Retina (tissue), 1 donor: ENCODE results near the gene LFNG.
A peak's percentile ranks its signal among the peaks of the same experiment; 100 is the strongest.
"Not testable (repeated sequence)": the region's sequence is repeated elsewhere in the genome, so short reads cannot be mapped to it uniquely, and the experiment has no call there.

ENCODE experiments used
- DNase-seq: peaks from one replicate; pipeline ENCODE4 v3.0.0-alpha.2; 2016

LFNG gene

DNA sequence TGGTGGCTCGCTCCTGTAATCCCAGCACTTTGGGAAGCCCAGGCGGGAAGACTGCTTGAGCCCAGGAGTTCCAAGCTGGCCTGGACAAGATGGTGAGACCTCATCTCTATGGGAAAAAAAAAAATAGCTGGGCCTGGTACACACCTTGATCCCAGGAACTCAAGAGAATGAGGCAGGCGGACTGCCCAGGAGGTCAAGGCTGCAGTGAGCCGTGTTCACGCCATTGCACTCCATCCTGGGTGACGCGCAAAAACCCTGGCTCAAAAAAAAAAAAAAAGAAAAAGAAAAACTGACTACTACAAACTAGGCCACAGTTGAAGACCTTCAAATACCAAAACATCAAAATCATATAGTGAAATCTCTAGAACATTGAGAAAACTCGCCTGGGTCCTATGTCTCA is 31.8 kb downstream of the LFNG start:
- DNase-seq, result no peak

DNA sequence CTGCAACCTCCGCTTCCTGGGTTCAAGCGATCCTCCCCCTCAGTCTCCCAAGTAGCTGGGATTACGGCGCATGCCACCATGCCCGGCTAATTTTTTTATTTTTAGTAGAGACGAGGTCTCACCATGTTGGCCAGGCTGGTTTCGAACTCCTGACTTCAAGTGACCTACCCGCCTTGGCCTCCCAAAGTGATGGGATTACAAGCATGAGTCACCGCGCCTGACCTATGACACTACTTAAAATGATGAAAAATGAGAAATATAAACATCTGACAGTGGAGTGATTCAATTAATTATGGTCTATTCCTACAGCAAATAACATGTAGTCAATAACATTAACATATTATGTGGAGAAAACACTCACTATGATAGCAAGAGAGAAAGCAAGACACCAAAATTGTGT is 33.5 kb downstream of the LFNG start:
- no peak for DNase-seq

DNA sequence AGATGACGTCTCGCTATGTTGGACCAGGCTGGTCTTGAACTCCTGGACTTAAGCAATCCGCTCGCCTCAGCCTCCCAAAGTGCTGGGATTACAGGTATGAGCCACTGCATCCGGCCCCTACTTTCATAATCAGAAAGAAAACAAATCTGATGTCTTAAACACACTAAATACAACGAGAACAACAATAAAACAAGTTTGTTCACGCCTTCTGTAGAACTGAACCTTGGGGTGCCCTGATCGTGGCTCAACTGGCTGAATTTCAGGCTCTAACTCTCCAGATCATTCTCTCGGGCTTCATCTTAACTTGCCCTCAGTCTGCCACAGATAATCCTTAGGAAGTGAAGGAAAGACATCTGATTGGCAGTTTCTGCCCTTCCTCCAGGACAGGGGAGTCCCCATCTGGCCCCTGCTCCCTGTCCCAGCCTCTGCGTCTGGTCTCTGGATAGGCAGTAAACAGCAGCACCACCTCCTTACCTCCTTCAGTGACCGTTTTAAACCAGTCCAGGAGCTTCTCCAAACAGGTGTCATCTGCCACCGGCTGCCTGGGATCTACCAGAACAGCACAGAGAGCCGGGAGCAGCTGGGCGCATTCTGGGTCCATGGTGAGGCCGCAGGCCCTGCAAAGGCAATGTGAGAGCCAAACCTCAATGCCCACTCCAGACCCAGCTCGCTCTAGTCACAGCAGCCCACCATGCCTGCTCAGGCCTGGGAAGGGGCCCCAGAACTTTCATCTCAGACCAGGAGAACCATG is 34.4 kb downstream of the LFNG start:
- no peak for DNase-seq

DNA sequence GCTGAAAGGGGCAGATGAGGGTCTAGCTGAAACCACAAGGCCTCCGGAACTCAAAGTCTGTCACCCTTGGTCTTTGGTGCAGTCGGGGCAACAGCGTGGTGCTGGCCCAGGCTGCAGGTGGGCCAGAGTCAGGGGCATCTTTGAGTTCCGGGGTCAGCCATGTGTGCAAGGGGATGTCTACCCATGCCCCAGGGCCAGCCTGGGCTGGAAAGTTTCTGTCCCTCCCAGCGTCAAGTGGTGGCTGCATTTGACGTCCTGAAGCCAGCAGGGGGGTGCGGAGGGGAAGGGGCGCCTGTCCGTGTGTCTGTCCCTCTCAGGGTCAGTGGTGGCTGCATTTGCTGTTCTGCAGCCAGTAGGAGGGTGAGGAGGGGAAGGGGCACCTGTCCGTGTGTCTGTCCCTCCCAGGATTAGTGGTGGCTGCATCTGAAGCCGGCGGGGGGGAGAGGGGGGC is 35.1 kb downstream of the LFNG start:
- DNase-seq, result no peak

DNA sequence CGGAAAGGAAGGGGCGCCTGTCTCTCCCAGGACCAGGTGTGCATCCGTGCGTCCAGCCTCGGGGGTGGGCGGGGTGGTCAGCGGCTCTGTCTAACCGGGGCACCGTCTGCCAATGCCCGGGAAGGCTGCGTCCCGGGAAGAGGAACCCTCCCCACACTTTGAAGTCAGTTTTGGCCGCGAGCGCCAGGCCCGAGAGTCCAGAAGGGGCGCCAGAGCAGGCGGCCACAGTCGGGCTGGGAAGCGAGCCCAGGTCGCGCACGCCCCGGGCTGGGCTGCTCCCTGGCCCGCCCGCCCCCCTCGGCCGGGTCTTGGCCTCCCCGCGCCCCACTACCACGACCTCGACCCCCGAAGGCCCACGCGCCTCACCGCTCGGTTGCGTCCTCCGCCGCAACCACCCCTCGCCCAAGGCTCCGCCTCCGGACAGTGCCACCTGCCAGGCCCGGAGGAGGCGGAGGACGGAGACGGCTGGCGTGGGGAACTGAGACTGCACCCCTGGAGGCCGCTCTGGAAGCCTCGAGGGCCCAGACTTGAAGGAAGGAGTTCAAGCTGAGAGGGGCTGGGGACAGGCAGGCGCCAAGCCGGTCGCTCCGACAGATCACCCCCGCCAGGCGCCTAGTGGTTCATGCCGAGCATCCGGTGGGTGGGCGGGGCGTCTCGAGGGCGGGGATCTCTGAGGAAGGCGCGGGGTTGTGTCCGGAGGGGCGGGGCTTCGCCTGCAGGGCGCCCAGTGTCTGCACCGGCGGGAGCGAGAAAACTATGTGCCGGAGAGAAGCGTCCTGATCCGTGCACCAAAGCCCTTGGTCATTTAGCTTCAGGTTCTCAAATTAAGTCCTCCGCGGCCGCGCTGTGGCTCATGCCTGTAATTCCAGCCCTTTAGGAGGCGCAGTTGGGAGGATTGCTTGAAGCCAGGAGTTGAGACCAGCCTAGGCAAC is 35.8 kb downstream of the LFNG start, which contains the start of gene BRAT1:
Gene BRAT1, minus strand, starts transcription at position 404 of the 932 bp plus-strand sequence. CDS start 1,093 bp downstream, outside the sequence.
- peak; percentile 98 for DNase-seq

DNA sequence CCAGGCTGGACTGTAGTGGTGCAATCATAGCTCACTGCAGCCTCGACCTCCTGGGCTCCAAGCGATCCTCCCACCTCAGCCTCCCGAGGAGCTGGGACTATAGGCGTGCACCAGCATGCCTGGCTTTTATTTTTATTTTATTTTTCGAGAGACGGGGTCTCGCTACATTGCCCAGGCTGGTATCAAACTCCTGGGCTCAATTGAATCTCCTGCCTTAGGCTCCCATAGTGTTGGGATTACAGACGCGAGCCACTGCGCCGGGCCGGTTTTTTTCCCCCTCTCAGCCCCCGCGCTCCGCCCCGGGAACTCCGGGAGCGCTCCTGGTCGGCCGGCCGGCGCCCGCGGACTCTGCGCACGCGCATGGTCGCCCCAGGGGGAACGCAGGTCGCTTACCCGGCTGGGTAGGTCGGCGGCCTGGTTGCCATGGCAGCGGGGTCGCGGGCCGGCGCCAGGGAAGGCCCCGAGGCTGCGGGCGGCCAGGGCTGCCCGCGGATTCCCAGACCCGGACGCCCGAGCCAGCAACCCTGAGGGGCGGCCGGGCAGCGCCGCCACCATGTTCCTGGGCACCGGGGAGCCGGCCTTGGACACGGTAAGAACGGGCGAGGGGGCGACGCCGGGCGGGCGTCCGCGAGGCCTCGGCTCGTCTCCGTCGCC is 39.2 kb downstream of the LFNG start, which contains the start of gene IQCE:
Gene IQCE, plus strand, starts transcription at position 351 of the 654 bp plus-strand sequence. Its CDS starts 203 bp downstream, at position 554.
- DNase-seq, result peak; percentile 93

DNA sequence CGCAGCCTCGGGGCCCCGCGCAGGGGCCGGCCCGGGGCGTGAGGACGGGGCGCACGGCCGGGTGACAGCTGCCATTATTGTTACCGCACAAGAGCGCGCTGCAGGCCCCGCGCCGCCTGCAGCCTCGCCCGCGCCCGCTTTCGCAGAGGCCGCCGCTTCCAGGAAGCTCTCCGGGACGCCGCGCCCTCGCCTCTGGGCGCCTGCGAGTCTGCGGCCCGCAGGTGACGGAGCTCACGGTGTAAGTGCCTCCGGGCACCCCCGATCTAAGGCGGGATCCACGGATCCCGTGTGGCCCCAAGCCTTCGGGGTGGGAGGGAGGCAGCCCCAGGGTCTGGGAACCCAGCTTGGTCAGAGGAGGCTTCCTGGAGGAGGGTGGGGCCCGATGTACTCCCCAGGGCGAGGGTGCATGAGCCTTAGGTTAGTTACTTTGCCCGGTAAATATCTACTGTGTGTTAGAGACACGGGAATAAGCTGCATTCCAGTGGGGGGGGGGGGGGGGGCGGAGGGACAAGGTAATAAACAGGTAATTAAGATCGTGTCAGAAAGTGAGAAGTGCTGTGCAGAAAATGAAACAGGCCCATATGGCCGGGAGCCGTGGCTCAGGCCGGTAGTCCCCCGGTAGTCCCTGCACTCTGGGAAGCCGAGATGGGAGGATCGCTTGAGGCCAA is 39.8 kb downstream of the LFNG start:
- no peak for DNase-seq

DNA sequence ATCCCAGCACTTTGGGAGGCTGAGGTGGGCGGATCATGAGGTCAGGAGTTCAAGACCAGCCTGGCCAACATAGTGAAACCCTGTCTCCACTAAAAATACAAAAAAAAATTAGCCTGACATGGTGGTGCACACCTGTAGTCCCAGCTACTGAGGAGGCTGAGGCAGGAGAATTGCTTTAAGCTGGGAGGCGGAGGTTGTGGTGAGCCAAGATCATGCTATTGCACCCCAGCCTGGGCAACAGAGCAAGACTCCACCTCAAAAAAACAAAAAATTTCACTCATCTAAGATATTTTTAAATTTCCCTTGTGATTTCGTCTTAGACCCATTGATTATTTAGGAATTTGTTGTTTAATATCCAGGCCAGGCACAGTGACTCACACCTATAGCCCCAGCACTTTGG is 44.4 kb downstream of the LFNG start:
- DNase-seq, result not testable (repeated sequence)

DNA sequence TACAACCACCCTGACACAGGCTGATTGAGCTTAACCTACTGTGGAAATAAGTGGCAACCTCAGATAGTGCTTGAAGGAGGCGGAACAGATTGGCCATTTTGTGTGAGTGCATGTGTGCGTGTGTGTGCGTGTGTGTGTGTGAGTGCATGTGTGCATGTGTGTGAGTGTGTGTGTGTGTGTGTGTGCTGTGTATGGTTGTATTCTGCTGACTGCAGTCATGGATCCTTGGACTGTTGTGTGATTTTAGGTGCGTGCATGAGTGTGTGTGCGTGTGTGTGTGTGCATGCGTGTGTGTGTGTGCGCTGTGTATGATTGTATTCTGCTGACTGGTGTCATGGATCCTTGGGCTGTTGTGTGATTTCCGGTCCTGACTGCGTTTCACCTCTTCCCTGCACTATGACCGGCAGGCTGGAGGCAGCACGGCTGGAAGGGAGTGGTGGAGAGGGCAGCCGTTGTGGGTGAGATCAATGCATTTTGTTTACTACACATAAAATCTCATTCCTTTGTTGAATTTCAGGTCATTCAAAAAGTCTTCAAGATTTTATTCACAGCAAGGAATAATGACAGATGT is 45.5 kb downstream of the LFNG start:
- DNase-seq, result no peak

DNA sequence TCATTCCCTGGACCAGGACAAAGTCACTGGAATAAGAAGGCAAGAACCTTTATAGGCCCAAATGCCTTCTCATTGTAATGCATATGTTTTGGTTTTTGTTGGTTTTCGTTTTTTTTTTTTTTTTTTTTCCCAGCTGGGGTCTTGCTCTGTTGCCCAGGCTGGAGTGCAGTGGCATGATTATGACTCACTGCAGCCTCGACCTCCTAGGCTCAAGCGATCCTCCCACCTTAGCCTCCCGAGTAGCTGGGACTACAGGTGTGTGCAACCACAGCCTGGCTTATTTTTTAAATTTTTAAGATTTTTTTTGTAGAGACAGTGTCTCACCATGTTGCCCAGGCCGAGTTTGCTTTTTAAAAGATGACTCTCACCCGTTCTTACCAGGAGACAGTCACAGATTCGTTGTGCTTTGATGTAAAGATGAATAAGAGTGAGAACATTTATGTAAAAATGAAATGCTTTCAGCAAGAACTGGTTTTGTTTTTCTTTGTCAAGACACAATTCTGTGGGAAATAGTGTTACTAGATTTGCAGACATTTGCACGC is 46.8 kb downstream of the LFNG start:
- DNase-seq, result no peak

DNA sequence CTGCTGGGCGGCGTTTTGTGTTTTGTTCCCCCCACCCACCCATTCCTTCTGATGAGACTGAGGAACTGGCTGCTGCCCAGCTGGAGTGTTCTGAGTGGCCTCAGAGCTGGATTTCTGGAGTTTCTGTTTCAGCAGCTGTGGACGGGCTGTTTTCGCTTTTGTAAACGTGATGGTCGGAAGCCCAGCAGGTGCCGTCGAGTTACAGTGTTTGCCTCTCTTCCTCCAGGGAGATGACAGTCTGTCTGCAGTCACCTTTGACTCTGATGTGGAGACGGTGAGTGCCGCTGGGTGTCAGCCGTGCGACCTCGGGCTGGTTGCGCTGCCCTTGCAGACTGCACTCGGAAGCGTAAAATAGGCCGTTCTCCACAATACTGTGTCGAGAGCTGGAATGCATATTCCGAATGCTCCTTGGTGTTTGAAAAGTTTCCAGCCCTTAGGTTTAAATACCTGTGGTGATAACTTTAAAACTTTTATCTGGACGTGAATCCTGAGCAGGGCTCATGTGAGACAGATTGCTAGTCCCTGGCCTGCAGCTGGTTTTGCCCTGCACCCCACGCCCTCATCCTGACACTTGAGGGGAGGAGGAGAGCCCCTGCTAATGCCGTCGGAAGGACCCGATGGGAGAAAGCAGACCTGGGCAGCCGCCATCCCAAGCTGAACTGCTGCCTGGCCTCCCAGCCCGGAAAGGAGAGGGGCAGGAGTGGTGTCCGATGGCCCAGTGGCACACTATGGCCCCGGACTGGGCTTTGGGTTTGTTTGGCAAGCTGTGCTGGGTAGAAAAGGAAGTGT is 47.5 kb downstream of the LFNG start:
- peak; percentile 64 for DNase-seq

DNA sequence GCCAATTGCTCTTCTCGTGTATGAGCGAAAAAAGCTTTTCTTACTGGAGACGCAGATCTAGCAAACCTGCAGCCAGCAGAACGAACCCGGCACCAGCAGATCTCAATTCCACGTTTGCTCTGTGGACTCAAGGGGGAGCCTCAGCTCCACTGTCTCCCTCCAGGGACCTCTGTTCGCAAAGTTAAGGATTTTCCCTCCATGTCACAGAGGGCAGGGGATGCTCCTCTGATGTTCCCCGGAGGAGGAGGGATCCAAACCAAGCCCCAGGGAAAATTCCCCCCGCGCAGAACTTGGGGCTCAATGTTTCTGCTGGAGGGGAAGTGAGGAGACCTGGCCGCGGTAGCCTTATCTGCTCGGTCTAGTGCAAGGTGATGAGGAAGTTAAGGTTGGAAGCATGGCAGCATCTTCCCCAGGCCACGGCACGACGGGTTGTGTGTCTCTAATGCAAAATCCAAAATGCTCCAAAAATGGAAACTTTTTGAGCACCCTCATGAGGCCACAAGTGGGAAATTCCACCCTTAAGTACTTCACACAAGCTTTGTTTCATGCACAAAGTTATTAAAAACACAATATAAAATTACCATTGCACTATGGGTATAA is 48.2 kb downstream of the LFNG start:
- DNase-seq, result peak; percentile 56

DNA sequence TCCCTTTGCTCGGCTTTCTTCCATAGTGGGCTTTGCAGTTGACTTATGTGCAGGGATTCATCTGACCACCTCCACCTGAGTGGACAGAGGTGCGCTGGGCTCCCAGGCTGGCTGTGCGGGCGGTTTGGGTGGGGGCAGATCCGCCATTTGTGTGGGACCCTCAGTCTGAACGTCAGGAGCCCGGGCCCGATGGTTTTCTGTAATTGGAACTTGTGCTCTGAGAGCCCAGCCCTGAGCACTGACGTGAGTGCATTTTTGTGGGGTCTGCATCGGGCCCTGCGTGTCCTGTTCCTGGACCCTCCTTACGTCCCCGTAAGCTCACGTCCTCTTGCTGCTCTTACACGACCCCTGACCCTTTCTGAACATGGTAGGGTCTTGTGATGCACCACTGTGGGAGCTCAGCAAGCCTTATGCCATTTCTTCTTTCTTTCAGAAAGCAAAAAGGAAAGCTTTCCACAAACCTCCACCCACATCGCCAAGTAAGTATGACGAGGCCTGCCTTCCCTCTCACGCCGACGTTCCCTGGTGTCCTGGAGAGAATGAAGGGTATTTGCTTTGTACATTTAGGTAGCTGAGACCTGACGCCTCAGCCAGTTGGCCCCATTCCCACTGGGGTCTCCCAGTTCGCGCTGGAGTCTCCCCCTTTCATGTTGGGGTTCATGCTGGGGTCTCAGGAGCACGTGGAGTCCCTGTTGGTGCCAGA is 49.1 kb downstream of the LFNG start:
- DNase-seq, result no peak

DNA sequence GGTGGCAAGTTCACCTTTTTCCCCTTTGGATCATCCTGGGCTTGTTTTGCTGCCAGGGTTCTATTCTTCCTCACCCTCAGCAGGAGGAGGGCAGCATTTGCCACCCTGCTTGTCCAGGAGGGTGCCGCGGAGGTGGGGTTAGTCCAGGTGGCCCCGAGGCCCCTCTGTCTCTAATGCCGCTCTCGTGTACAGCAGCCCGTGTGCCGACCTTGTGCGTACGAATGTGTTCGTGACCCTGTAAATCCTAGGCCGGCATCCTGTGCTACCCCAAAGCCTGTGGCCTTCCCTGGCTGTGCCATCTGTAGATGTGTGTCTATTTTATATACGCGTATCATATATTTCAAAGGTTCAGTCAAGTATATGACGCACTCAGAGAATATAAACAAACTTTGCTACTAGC is 49.8 kb downstream of the LFNG start:
- DNase-seq, result no peak

DNA sequence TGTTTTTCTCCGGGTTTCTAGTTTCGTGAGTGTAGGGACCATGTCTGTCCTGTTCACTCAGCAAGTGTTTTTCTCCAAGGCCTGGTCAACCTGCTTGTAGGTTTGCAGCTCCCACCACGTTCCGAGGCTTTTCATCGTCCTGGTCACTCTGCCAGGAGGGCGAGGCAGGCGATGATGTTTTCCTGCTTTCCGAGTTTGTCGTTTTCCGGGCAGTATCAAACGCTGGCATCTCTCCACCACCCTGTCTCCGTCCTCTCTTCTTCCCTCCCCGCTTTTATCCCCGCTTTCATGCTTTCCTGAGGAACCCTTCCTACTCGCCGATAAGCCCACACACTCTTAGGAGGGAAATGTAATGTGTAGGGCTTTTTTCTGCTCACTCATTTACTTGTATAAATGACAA is 50.4 kb downstream of the LFNG start:
- no peak for DNase-seq

DNA sequence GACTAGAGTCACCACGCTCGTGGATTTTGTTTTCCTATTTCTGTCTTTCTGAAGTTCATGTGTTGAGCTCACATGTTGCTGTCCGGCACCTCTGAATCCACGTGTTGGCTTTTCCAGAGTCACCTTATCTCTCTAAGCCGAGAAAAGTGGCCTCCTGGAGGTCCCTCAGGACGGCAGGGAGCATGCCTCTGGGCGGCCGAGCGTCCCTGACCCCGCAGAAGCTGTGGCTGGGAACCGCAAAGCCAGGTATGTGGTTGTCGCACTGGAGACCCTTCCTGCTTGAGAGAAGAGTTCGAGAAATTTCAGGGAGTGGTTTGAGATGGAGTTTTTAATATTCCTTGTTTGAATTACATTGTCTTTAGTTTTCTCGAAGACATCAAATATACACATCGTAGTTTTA is 51.8 kb downstream of the LFNG start:
- no peak for DNase-seq

DNA sequence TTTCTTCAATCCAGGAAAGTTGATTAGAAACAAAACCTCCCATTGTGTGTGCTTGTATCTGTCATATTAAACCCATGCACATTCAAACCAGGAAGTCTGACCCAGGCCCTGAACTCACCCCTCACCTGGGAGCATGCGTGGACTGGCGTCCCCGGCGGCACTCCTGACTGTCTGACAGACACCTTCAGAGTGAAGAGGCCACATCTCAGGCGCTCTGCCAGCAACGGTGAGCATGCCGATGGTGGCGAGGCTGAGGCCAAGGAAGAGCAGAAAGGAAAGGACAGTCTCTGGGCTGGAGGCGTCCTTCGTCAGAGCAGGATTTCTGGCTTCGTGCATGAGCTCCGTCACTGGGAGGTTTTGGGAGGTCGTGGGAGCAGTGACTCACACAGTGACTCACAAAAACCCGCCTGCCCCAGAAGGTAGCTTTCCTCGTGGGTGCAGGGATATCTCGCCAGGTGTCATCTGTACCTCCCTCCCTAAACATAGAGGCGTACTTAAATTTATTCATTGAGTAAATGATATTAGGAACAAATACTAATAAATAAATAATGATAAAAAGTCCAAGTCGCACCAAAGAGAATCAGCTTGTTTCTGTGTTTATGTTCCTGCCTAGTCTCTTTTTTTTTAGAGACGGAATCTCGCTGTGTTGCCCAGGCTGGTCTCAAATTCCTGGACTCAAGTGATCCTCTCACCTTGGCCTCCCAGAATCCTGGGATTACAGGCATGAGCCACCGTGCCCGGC is 52.7 kb downstream of the LFNG start:
- no peak for DNase-seq

DNA sequence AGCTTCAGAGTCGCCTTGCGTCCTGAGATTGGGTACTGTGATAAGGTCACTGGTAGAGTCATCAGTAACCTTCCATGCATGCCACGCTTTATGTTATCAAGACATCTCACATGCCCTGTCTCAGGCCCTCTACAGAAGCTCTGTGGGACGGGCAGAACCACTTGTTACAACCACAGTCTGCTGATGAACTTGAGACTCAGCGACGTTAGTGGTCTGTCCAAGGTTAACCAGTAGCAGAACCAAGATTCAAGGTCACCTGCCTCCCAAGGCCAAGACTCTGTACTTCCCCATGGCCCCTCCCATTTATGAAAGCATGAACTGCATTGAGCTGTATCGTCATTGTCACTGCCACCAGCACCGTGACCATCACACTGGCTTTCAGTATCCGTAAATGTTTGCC is 54.2 kb downstream of the LFNG start:
- DNase-seq, result no peak

DNA sequence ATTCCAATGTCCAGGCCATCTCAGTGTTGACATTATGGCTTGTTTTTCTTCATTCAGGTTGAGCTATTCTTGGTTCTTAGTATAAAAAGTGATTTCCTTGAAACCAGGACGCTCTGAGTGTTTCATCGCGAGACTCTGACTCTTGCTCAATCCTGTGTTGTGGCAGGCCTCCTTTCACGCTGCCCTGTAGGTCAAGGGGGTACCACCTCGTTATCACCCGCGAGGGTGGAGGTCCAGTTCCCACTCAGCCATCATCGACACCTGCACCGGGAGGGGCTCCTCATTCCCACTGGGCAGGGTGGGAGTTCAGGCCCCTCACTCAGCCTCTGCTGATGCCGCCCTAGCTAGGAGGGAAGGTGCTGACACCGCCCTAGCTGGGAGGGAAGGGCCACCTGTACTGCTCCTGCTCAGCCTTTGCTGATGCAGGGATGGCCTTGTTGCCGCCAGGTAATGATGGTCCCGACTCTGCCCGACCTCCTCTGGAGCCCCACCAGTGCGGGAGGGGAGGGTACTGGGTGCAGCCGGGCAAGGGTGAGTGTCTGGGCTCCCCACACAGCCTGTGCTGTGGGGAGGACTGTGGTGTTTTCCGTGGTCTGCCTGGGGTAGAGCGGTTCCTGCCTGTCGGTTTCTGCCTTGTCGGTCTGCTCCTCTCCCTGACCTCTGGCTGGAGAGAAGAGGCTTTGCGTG is 55.6 kb downstream of the LFNG start:
- no peak for DNase-seq
